ENCODE data around the gene LRRN1.

Gene LRRN1

DNA sequence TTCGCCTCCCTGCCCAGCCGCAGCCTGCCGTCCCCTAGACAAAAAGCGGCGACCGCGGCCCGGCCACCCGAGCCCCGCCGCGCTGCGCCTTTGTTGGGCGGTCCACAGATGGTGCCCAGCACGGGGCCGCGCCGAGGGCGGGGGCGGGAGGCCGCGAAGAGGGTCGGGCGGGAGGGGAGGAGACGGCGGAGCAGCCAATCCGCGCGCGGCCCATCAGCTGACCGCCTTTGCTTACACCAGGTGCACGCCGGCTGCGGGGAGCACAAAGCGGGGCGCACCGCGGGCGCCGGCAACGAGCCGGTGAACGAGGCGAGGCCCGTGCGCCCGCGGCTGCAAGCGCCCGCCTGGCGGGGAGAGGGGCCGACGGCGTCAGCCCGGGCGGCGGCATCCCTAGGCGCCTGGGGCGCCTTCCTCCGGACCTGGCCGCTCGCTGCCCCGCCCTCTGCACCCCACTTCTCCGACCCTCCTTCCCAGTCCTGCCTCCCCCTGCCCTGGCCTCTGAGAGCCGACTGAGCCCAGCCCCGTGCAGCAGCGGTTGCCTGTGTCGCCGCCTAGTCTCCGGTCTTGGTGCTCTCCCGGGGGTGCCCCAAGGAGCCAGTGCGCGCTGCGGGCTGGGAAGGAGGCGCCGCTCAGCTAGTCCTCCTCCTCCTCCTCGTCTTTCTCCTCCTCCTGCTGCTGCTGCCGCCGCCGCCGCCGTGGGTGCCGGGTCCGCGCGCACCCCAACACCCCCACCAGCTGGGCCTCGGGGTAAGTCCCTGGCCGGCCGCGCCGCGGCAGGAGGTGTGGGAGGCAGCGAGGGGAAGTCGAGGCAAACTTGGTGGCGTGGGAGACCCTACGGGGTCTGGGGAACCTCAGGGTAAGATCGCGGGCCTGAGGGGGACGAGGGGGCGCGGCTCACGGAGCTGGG lies at the start of gene LRRN1:
LRRN1 (plus strand) TSS at position 259 of the 907 bp plus-strand sequence. CDS start 45,211 bp downstream, outside the sequence.
- no peak within 1 kb of the TSS for H3K4me3 ChIP-seq (ENCODE audit: low read depth, low read length)
- TF ChIP-seq, protein P1, sequence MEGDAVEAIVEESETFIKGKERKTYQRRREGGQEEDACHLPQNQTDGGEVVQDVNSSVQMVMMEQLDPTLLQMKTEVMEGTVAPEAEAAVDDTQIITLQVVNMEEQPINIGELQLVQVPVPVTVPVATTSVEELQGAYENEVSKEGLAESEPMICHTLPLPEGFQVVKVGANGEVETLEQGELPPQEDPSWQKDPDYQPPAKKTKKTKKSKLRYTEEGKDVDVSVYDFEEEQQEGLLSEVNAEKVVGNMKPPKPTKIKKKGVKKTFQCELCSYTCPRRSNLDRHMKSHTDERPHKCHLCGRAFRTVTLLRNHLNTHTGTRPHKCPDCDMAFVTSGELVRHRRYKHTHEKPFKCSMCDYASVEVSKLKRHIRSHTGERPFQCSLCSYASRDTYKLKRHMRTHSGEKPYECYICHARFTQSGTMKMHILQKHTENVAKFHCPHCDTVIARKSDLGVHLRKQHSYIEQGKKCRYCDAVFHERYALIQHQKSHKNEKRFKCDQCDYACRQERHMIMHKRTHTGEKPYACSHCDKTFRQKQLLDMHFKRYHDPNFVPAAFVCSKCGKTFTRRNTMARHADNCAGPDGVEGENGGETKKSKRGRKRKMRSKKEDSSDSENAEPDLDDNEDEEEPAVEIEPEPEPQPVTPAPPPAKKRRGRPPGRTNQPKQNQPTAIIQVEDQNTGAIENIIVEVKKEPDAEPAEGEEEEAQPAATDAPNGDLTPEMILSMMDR (IDR thresholded peaks at IDR 0.05; ENCODE audit: low read depth, low read length), result no peak

DNA sequence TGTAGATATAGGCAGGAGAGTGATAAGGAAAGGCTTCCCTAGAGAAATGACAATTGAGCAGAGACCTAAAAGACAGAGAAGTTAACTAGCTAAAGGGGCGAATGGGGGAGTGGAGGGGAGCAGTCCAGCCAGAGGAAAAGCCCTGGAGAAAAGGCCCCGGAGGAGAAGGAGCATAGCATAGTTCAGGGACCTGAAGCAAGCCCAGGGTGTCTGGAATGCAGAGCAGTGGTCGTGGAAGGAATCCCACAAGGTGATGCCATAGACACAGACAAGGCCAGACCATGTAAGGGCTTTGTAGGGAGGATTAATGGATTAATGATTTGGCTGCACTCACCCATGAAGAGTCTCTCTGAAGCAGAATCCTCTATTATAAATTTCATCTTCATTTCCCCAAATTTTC lies 45.8 kb upstream of the LRRN1 start:
- TF ChIP-seq, protein P1 (IDR thresholded peaks at IDR 0.05; ENCODE audit: low read depth, low read length), result no peak
- no peak overlapping the region for H3K4me3 ChIP-seq (ENCODE audit: low read depth, low read length)

DNA sequence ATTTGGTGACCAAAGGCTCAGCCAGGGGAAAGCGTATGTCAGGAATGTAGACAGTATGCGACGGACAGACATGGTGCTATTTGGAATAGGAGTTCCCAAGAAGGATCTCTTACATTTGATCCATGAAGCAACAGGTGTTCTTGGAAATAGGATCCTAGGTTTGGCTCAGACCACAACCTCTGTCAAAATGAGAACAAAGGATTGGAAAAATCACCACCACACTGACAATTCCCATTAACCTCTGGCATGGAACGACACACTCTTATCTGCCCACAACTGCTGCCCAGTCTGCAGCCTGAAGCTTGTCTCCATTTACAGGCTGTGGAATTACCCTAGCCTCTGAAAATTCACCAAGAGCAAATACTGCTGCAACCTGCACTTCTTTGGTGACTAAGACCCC lies 33.6 kb upstream of the LRRN1 start:
- TF ChIP-seq, protein P1 (IDR thresholded peaks at IDR 0.05; ENCODE audit: low read depth, low read length), result no peak

DNA sequence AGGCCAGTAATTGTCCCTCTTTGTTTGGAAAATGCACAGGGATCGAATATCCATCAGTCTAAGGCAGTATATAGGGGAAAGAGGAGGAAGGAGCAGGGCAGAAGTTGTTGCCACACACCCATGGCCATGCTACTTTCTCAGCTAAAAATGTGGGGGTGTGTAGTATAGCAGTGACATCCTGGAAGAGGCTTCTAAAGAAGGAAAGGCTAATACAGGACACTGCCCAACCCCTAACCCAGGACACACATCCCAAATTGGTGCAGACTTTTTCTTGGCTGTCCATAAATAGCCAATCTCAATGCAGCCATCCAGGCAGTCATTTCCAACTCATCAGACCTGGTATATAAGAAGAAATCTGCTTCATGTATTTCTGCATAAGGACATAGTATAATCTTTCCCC lies 33.1 kb upstream of the LRRN1 start:
- no peak overlapping the region for H3K4me3 ChIP-seq (ENCODE audit: low read depth, low read length)
- TF ChIP-seq, protein P1 (IDR thresholded peaks at IDR 0.05; ENCODE audit: low read depth, low read length), result no peak

More for the DNA sequence above, 33.6 kb upstream of the LRRN1 start:
- no peak overlapping the region for H3K4me3 ChIP-seq (ENCODE audit: low read depth, low read length)

DNA sequence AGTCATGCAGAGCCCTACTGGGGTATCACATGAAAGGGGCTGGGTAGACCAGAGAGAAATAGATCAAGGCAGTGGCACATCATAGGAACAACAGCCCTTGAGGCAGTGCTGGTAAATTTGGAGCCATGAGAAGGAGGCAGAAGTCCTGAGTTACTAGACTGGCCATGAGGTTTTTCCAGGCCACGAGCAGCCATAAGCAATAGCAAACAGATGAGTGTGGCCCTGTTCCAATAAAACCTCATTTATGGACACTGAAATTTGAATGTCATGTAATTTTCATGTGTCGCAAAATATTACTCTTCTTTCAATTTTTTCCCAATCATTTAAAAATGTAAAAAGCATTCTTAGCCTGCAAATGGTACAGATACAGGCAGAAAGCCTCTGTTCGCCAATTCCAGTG lies 28.1 kb upstream of the LRRN1 start:
- H3K4me3 ChIP-seq (ENCODE audit: low read depth, low read length), result no peak overlapping the region

DNA sequence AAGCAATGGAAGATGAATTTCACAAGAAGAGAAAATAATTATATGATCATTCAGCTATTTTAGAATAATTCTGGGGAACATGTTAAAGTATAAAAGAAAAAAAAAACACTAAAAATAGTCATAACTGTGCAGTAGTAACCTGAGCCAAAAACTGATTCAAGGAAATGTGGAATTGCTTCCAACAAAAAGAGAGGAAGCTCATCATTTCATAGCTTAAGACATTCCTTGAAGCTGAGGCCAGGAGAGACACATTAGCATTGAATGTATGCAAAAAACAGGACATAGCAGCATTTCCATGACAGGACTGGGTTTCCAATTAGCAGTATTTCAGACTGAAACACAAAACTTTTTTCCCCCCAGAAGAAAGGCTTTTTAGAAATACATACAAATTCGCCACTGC lies 27.7 kb upstream of the LRRN1 start:
- TF ChIP-seq, protein P1 (IDR thresholded peaks at IDR 0.05; ENCODE audit: low read depth, low read length), result no peak
- no peak overlapping the region for H3K4me3 ChIP-seq (ENCODE audit: low read depth, low read length)

More for the DNA sequence above, 28.1 kb upstream of the LRRN1 start:
- TF ChIP-seq, protein P1 (IDR thresholded peaks at IDR 0.05; ENCODE audit: low read depth, low read length), result no peak

DNA sequence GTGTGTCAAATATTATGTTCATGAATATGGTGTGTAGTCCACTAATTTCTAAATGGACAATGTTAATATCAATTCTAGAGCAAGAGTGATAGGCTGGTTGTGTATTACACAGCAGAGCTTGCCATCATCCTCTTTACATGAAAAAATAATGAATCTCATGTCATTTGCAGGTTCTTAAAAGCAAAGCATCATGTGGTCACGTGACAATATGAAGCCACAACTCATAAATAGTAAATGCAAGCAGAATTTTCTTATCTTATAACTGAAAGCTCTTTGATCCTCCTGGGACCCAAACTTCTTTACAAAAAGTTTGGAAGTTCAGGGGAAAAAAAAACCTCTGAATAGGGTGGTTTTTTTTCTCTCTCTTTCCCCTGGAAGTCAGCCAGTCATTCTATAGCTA lies 26.9 kb upstream of the LRRN1 start:
- TF ChIP-seq, protein P1 (IDR thresholded peaks at IDR 0.05; ENCODE audit: low read depth, low read length), result no peak
- H3K4me3 ChIP-seq (ENCODE audit: low read depth, low read length), result no peak overlapping the region
